Neural cell (in vitro differentiated cells): ENCODE data around the gene PCDH10.

Source experiments
- EP300 ChIP-seq: fragments of 450-650 bp; conservative IDR thresholded peaks from 2 replicates; pipeline ENCODE4 v1.6.1; 2014; ENCODE audit warnings: antibody characterized with exemption, mild to moderate bottlenecking, moderate library complexity; ENCODE audit not compliant: poor library complexity, severe bottlenecking
- EZH2 ChIP-seq: fragments of 200-600, 300-800 bp; shearing (Covaris generic), sonication (generic); IDR thresholded peaks from 2 replicates; pipeline ENCODE4 v1.6.1; 2014; ENCODE audit warnings: antibody characterized with exemption, low read length, borderline replicate concordance, mild to moderate bottlenecking; ENCODE audit not compliant: insufficient read depth, poor library complexity, severe bottlenecking
- MXI1 ChIP-seq: fragments of 450-650 bp; conservative IDR thresholded peaks from 2 replicates; pipeline ENCODE4 v1.6.1; 2014; ENCODE audit warnings: antibody characterized with exemption, mild to moderate bottlenecking; ENCODE audit not compliant: poor library complexity, severe bottlenecking
- POLR2AphosphoS5 ChIP-seq: IDR thresholded peaks from 2 replicates; pipeline ENCODE4 v1.6.1; 2012
- RAD21 ChIP-seq: fragments of 450-650 bp; conservative IDR thresholded peaks from 2 replicates; pipeline ENCODE4 v1.6.1; 2014; ENCODE audit warnings: antibody characterized with exemption, mild to moderate bottlenecking, moderate library complexity
- SMC3 ChIP-seq: fragments of 450-650 bp; conservative IDR thresholded peaks from 2 replicates; pipeline ENCODE4 v1.6.1; 2014; ENCODE audit warnings: antibody characterized with exemption, mild to moderate bottlenecking, moderate library complexity; ENCODE audit not compliant: poor library complexity
- TAF1 ChIP-seq: IDR thresholded peaks from 2 replicates; pipeline ENCODE4 v1.6.1; 2012; ENCODE audit warnings: low read depth
- TF ChIP-seq, protein P1 (sequence below): fragments of 450-650 bp; IDR thresholded peaks from 2 replicates; pipeline ENCODE4 v1.5.1; 2014; ENCODE audit warnings: antibody characterized with exemption, mild to moderate bottlenecking, moderate library complexity; ENCODE audit not compliant: poor library complexity, severe bottlenecking
- TF ChIP-seq, protein P2 (sequence below): IDR thresholded peaks from 2 replicates; pipeline ENCODE4 v1.6.1; 2012; ENCODE audit warnings: borderline replicate concordance

DNA sequence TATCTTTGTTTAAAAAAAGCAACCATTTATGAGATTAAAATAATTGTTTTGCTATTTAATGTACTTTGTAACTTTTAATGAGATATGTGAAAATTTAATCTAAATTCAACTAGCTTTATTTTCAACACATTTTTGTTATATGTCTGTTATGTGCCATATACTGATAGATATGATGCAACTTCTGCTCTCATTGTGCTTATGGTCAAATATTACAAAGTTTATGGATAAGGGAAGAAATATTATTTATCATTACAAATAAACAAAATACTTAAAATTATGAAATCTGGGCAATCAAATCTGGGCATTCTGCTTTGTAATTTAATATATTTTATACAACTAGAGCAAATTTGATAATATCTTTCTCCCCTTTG lies 40.0 kb downstream of the PCDH10 start:
- TF ChIP-seq, protein P1, sequence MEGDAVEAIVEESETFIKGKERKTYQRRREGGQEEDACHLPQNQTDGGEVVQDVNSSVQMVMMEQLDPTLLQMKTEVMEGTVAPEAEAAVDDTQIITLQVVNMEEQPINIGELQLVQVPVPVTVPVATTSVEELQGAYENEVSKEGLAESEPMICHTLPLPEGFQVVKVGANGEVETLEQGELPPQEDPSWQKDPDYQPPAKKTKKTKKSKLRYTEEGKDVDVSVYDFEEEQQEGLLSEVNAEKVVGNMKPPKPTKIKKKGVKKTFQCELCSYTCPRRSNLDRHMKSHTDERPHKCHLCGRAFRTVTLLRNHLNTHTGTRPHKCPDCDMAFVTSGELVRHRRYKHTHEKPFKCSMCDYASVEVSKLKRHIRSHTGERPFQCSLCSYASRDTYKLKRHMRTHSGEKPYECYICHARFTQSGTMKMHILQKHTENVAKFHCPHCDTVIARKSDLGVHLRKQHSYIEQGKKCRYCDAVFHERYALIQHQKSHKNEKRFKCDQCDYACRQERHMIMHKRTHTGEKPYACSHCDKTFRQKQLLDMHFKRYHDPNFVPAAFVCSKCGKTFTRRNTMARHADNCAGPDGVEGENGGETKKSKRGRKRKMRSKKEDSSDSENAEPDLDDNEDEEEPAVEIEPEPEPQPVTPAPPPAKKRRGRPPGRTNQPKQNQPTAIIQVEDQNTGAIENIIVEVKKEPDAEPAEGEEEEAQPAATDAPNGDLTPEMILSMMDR, result no peak
- no peak for TF ChIP-seq EZH2
- TF ChIP-seq SMC3, result no peak
- TF ChIP-seq TAF1, result no peak
- TF ChIP-seq POLR2AphosphoS5, result no peak
- no peak for TF ChIP-seq RAD21
- TF ChIP-seq, protein P2, sequence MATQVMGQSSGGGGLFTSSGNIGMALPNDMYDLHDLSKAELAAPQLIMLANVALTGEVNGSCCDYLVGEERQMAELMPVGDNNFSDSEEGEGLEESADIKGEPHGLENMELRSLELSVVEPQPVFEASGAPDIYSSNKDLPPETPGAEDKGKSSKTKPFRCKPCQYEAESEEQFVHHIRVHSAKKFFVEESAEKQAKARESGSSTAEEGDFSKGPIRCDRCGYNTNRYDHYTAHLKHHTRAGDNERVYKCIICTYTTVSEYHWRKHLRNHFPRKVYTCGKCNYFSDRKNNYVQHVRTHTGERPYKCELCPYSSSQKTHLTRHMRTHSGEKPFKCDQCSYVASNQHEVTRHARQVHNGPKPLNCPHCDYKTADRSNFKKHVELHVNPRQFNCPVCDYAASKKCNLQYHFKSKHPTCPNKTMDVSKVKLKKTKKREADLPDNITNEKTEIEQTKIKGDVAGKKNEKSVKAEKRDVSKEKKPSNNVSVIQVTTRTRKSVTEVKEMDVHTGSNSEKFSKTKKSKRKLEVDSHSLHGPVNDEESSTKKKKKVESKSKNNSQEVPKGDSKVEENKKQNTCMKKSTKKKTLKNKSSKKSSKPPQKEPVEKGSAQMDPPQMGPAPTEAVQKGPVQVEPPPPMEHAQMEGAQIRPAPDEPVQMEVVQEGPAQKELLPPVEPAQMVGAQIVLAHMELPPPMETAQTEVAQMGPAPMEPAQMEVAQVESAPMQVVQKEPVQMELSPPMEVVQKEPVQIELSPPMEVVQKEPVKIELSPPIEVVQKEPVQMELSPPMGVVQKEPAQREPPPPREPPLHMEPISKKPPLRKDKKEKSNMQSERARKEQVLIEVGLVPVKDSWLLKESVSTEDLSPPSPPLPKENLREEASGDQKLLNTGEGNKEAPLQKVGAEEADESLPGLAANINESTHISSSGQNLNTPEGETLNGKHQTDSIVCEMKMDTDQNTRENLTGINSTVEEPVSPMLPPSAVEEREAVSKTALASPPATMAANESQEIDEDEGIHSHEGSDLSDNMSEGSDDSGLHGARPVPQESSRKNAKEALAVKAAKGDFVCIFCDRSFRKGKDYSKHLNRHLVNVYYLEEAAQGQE, result no peak
- no peak for TF ChIP-seq EP300
- TF ChIP-seq MXI1, result no peak
